ENCODE results near the gene SMIM20. TPM values are rescaled to one million over a fixed set of nuclear protein-coding genes. Genes with fewer than 3 reads are reported as not detected.

The SMIM20 gene
- total and polyA plus RNA-seq, 11 donors = 27.4 to 50.8 (median 40.3) TPM

- 54 to 60% (median 57%) methylated on average over 3 of the region's 3 CpGs for WGBS, 4 donors
- DNase-seq = peak in 4 of 5 donors; percentile 48 to 73 (median 61)
- Histone ChIP-seq H3K27ac (peak overlapping the region in 3 of 12 donors; percentile 25 to 60 (median 35)), H3K9me3 (no peaks in the 10 kb centered on the region), H3K4me3 (no peak overlapping the region), H3K4me1 (peaks cover 0 to 22% (median 9%) of the 10 kb centered on the region in 12 donors), H3K27me3 (no peaks in the 10 kb centered on the region), H3K36me3 (no peaks in the 10 kb centered on the region)
- TF ChIP-seq CTCF (IDR thresholded peaks at IDR 0.05) = no peak
- TF ChIP-seq POLR2A (IDR thresholded peaks at IDR 0.05) = no peak
- peak; percentile 39 to 90 (median 78) for ATAC-seq
- intact Hi-C loops (cut with DNase I) = loop anchor here in 1 of 10 donors (10.0 kb wide), 1 partner anchor 386 kb away; the partner anchor contains the start of gene RBPJ
Measured at GRCh38 chr4:25938787-25939186, 24.8 kb downstream of the SMIM20 start.

GRCh38 chr4:25939330-25939729, 25.3 kb downstream of the SMIM20 start:
- Histone ChIP-seq H3K27ac (peak overlapping the region in 2 of 12 donors; percentile 25 to 35), H3K9me3 (no peaks in the 10 kb centered on the region), H3K4me1 (peaks cover 0 to 28% (median 9%) of the 10 kb centered on the region in 12 donors), H3K4me3 (no peak overlapping the region), H3K36me3 (no peaks in the 10 kb centered on the region), H3K27me3 (no peaks in the 10 kb centered on the region)
- DNase-seq = no peak
- intact Hi-C loops (cut with DNase I) = loop anchor here in 1 of 10 donors (10.0 kb wide), 1 partner anchor 385 kb away; the partner anchor contains the start of gene RBPJ
- TF ChIP-seq POLR2A (IDR thresholded peaks at IDR 0.05) = no peak
- ATAC-seq = no peak
- 87 to 94% (median 88%) methylated on average over 4 of the region's 4 CpGs for WGBS, 4 donors

GRCh38 chr4:25941457-25942221, 27.6 kb downstream of the SMIM20 start:
- TF ChIP-seq POLR2A (IDR thresholded peaks at IDR 0.05) (no peak), CTCF (IDR thresholded peaks at IDR 0.05) (no peak)
- 84 to 96% (median 90%) methylated on average over 3 of the region's 3 CpGs for WGBS, 4 donors
- Histone ChIP-seq H3K27me3 (no peaks in the 10 kb centered on the region), H3K27ac (no peak overlapping the region), H3K4me3 (no peak overlapping the region), H3K9me3 (no peaks in the 10 kb centered on the region), H3K4me1 (peaks cover 0 to 28% (median 9%) of the 10 kb centered on the region in 12 donors), H3K36me3 (no peaks in the 10 kb centered on the region)
- intact Hi-C loops (cut with DNase I) = no loop called here
- no peak for ATAC-seq
- no peak for DNase-seq

GRCh38 chr4:25943312-25943711, 29.3 kb downstream of the SMIM20 start:
- Histone ChIP-seq H3K27me3 (no peaks in the 10 kb centered on the region), H3K4me3 (no peak overlapping the region), H3K36me3 (no peaks in the 10 kb centered on the region), H3K4me1 (peaks cover 0 to 19% (median 3%) of the 10 kb centered on the region in 12 donors), H3K9me3 (no peaks in the 10 kb centered on the region), H3K27ac (peak overlapping the region in 6 of 12 donors; percentile 1 to 68 (median 50))
- peak; percentile 69 to 94 (median 85) for ATAC-seq
- peak in 3 of 5 donors; percentile 60 to 61 (median 61) for DNase-seq
- intact Hi-C loops (cut with DNase I) = no loop called here
- TF ChIP-seq POLR2A (IDR thresholded peaks at IDR 0.05) (no peak), CTCF (IDR thresholded peaks at IDR 0.05) (no peak)
